HepG2 (cell line): ENCODE measurements around the gene TOB1. TPM values are rescaled to one million over a fixed set of nuclear protein-coding genes. Genes with fewer than 3 reads are reported as not detected.

Experiments used
- CEBPG ChIP-seq: IDR thresholded peaks from 2 replicates; pipeline ENCODE4 v1.6.1; 2016
- DPF2 ChIP-seq: sonication (generic); formaldehyde crosslinking; IDR thresholded peaks from 2 replicates; pipeline ENCODE4 v1.4.0; 2020; ENCODE audit warnings: mild to moderate bottlenecking, low read depth, missing genetic modification reagents, borderline replicate concordance
- GLMP ChIP-seq: sonication (generic); formaldehyde crosslinking; IDR thresholded peaks from 2 replicates; pipeline ENCODE4 v1.9.0; 2021; ENCODE audit warnings: missing genetic modification reagents, mild to moderate bottlenecking, borderline replicate concordance
- HIC2 ChIP-seq: sonication (generic); formaldehyde crosslinking; IDR thresholded peaks from 2 replicates; pipeline ENCODE4 v1.9.0; 2022; ENCODE audit warnings: low read depth, missing genetic modification reagents
- JUNB ChIP-seq: sonication (generic); formaldehyde crosslinking; IDR thresholded peaks from 2 replicates; pipeline ENCODE4 v1.8.0; 2022; ENCODE audit warnings: missing genetic modification reagents, mild to moderate bottlenecking, borderline replicate concordance
- KDM1A ChIP-seq: IDR thresholded peaks from 2 replicates; pipeline ENCODE4 v1.6.1; 2016; ENCODE audit warnings: missing compliant biosample characterization
- KDM2A ChIP-seq: sonication (generic); formaldehyde crosslinking; IDR thresholded peaks from 2 replicates; pipeline ENCODE4 v1.4.0; 2020; ENCODE audit warnings: low read depth, missing genetic modification reagents, borderline replicate concordance
- KLF6 ChIP-seq: IDR thresholded peaks from 2 replicates; pipeline ENCODE4 v1.8.0; 2016; ENCODE audit warnings: missing biosample characterization, missing genetic modification reagents
- NFE2L1 ChIP-seq: sonication (generic); formaldehyde crosslinking; IDR thresholded peaks from 2 replicates; pipeline ENCODE4 v1.4.0; 2020; ENCODE audit warnings: missing genetic modification reagents, mild to moderate bottlenecking, borderline replicate concordance
- ONECUT2 ChIP-seq: sonication (generic); formaldehyde crosslinking; IDR thresholded peaks from 2 replicates; pipeline ENCODE4 v1.4.0; 2020; ENCODE audit warnings: missing genetic modification reagents
- RFX3 ChIP-seq: IDR thresholded peaks from 2 replicates; pipeline ENCODE4 v1.6.1; 2016; ENCODE audit warnings: missing biosample characterization, missing genetic modification reagents
- TARDBP ChIP-seq: sonication (generic); formaldehyde crosslinking; IDR thresholded peaks from 2 replicates; pipeline ENCODE4 v1.8.0; 2022; ENCODE audit warnings: mild to moderate bottlenecking, missing genetic modification reagents
- THRA ChIP-seq: sonication (generic); formaldehyde crosslinking; IDR thresholded peaks from 2 replicates; pipeline ENCODE4 v1.4.0; 2020; ENCODE audit warnings: missing genetic modification reagents, borderline replicate concordance
- ZNF292 ChIP-seq: sonication (generic); formaldehyde crosslinking; IDR thresholded peaks from 2 replicates; pipeline ENCODE4 v1.8.1; 2022; ENCODE audit warnings: mild to moderate bottlenecking, low read depth, missing genetic modification reagents, borderline replicate concordance
- ZNF333 ChIP-seq: sonication (generic); formaldehyde crosslinking; IDR thresholded peaks from 2 replicates; pipeline ENCODE4 v1.4.0; 2020; ENCODE audit warnings: mild to moderate bottlenecking, missing genetic modification reagents, borderline replicate concordance
- ZNF33B ChIP-seq: sonication (generic); formaldehyde crosslinking; IDR thresholded peaks from 2 replicates; pipeline ENCODE4 v1.5.1; 2020; ENCODE audit warnings: mild to moderate bottlenecking, missing genetic modification reagents
- ZNF597 ChIP-seq: sonication (generic); formaldehyde crosslinking; IDR thresholded peaks from 2 replicates; pipeline ENCODE4 v1.5.0; 2020; ENCODE audit warnings: missing genetic modification reagents
- ZNF607 ChIP-seq: sonication (generic); formaldehyde crosslinking; IDR thresholded peaks from 2 replicates; pipeline ENCODE4 v1.5.1; 2020; ENCODE audit warnings: missing genetic modification reagents, mild to moderate bottlenecking, borderline replicate concordance
- ZNF709 ChIP-seq: sonication (generic); formaldehyde crosslinking; IDR thresholded peaks from 2 replicates; pipeline ENCODE4 v1.5.0; 2020; ENCODE audit warnings: mild to moderate bottlenecking, missing genetic modification reagents
- ZNF788 ChIP-seq: sonication (generic); formaldehyde crosslinking; IDR thresholded peaks from 2 replicates; pipeline ENCODE4 v1.5.0; 2020; ENCODE audit warnings: mild to moderate bottlenecking, missing genetic modification reagents, borderline replicate concordance
- ZSCAN25 ChIP-seq: sonication (generic); formaldehyde crosslinking; IDR thresholded peaks from 2 replicates; pipeline ENCODE4 v1.8.0; 2022; ENCODE audit warnings: mild to moderate bottlenecking, missing genetic modification reagents
- polyA plus RNA-seq, 8 experiments: library from polyadenylated mRNA; depleted of rRNA in 3 of 8; stranded (reverse) in 7 of 8; unstranded in 1 of 8; fragments of >200 nt; fragmentation: Illumina TruSeq in 4 of 8; extraction: Trizol in 4 of 8; gene quantifications; 2 replicates each; pipeline versions ENCODE4 v1.2.1 to v1.2.3, GENCODE V29; 2011 to 2016; ENCODE audit warnings: low read depth in 4 of 8, missing spikeins in 1 of 8, mixed read lengths in 1 of 8; ENCODE audit not compliant: insufficient read depth in 1 of 8
- total RNA-seq, 5 experiments: library from RNA; depleted of rRNA; stranded (reverse); fragments of >200 nt; fragmentation: Illumina TruSeq; extraction: Trizol; gene quantifications; 2 replicates each; pipeline ENCODE4 v1.2.3, GENCODE V29; 2016; ENCODE audit warnings: low read depth in 1 of 5

The TOB1 gene
- total and polyA plus RNA-seq, 2 of the 13 experiments (the other 11 are each of a cell fraction or from before 2014, with no cell fraction given) = 21.9 to 57.7 TPM

- TF ChIP-seq HIC2 (no peak), KDM2A (CRISPR knock-in tag) (no peak), GLMP (no peak), TARDBP (CRISPR knock-in tag) (no peak), ZNF292 (CRISPR knock-in tag) (peak; percentile 65; the same call in 1 of the 2 replicates), ZNF788 (CRISPR knock-in tag) (no peak), THRA (CRISPR knock-in tag) (no peak), ONECUT2 (no peak), KLF6 (CRISPR knock-in tag) (no peak), JUNB (CRISPR knock-in tag) (no peak), ZNF33B (no peak), ZSCAN25 (CRISPR knock-in tag) (no peak), ZNF333 (CRISPR knock-in tag) (no peak), DPF2 (CRISPR knock-in tag) (no peak), ZNF709 (CRISPR knock-in tag) (peak; percentile 34; the same call in 1 of the 2 replicates), RFX3 (CRISPR knock-in tag) (no peak), CEBPG (CRISPR knock-in tag) (no peak), NFE2L1 (CRISPR knock-in tag) (no peak), KDM1A (CRISPR knock-in tag) (no peak), ZNF597 (CRISPR knock-in tag) (no peak), ZNF607 (CRISPR knock-in tag) (no peak)
These were observed 26.1 kb upstream of the TOB1 start (continued) for GRCh38 chr17:50892101-50892776.
